Loucy (cell line): ENCODE results near the gene DNM2.

Experiments used
- H2AFZ ChIP-seq: fragments of 200-600 bp; sonication (generic); 2 replicates; pipeline ENCODE4 v1.6.0; 2016; ENCODE audit warnings: antibody characterized with exemption, mild to moderate bottlenecking, low read length, moderate library complexity
- H3F3A ChIP-seq: fragments of 200-600 bp; 2 replicates; pipeline ENCODE4 v1.6.0; 2016; ENCODE audit warnings: antibody characterized with exemption, low read depth, mild to moderate bottlenecking
- H3K27me3 ChIP-seq: fragments of 200-600 bp; sonication (generic); 2 replicates; pipeline ENCODE4 v1.6.1; 2014; ENCODE audit warnings: low read length, mild to moderate bottlenecking; ENCODE audit not compliant: insufficient read depth, poor library complexity, severe bottlenecking
- H3K36me3 ChIP-seq: fragments of 200-600 bp; sonication (generic); 2 replicates; pipeline ENCODE4 v1.6.1; 2016; ENCODE audit warnings: low read length; ENCODE audit not compliant: insufficient read depth
- H3K4me1 ChIP-seq: fragments of 200-600 bp; sonication (generic); 2 replicates; pipeline ENCODE4 v1.5.1; 2014; ENCODE audit warnings: low read length, mild to moderate bottlenecking; ENCODE audit not compliant: insufficient read depth, poor library complexity, severe bottlenecking
- H3K4me2 ChIP-seq: fragments of 200-600 bp; sonication (generic); 2 replicates; pipeline ENCODE4 v1.6.0; 2014; ENCODE audit warnings: antibody characterized with exemption, low read length, low read depth, mild to moderate bottlenecking; ENCODE audit not compliant: poor library complexity, severe bottlenecking
- H3K4me3 ChIP-seq: fragments of 200-600 bp; sonication (generic); 2 replicates; pipeline ENCODE4 v1.5.1; 2014; ENCODE audit warnings: low read length, mild to moderate bottlenecking, mixed read lengths; ENCODE audit not compliant: poor library complexity, severe bottlenecking
- H3K79me2 ChIP-seq: fragments of 200-600 bp; sonication (generic); 2 replicates; pipeline ENCODE4 v1.6.1; 2014; ENCODE audit warnings: low read length; ENCODE audit not compliant: insufficient read depth
- H3K9ac ChIP-seq: fragments of 200-600 bp; sonication (generic); 2 replicates; pipeline ENCODE4 v1.6.0; 2014; ENCODE audit warnings: mild to moderate bottlenecking, low read depth, low read length, moderate library complexity; ENCODE audit not compliant: poor library complexity, severe bottlenecking
- H3K9me2 ChIP-seq: fragments of 200-600 bp; sonication (generic); replicated peaks from 2 replicates; pipeline ENCODE4 v1.6.1; 2016; ENCODE audit warnings: low read depth, low read length, mixed read lengths
- H3K9me3 ChIP-seq: fragments of 200-600 bp; sonication (generic); 2 replicates; pipeline ENCODE4 v1.6.1; 2014; ENCODE audit warnings: mild to moderate bottlenecking, antibody characterized with exemption, low read length, low read depth; ENCODE audit not compliant: insufficient read depth
- H4K20me1 ChIP-seq: fragments of 200-600 bp; sonication (generic); 2 replicates; pipeline ENCODE4 v1.6.0; 2014; ENCODE audit warnings: antibody characterized with exemption, low read length, mild to moderate bottlenecking; ENCODE audit not compliant: insufficient read depth, poor library complexity, severe bottlenecking
- EZH2phosphoT487 ChIP-seq: fragments of 200-600 bp; IDR thresholded peaks from 2 replicates; pipeline ENCODE4 v1.6.1; 2018; ENCODE audit warnings: antibody characterized with exemption, mild to moderate bottlenecking, moderate library complexity, borderline replicate concordance
- TF ChIP-seq, protein P1 (sequence below): fragments of 200-600 bp; sonication (generic); conservative IDR thresholded peaks from 2 replicates; pipeline ENCODE4 v1.5.1; 2014; ENCODE audit warnings: mild to moderate bottlenecking, antibody characterized with exemption, low read length

The DNM2 gene

DNA sequence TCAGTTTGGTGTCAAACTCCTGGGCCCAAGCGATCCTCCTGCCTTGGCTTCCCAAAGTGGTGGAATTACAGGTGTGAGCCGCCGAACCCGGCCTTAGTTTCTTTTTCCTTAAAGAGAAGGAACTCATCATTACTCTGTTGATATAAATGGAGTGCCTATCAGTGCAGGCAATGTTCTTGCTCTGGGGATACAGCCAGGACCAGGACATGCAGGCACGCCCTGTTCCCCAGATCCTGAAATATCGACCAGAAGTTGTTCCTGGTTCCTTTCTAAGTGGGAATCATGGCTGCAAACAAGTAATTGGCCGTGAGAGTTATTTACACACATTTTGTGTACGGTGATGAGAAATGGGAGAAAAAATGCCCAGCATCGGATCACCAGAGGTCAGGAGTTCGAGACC, 8.4 kb downstream of the DNM2 start:
- Histone ChIP-seq H3K9me3 (no peaks in the 10 kb centered on the region), H3K4me1 (peaks cover 17% of the 10 kb centered on the region), H4K20me1 (peaks cover 78% of the 10 kb centered on the region), H3F3A (no peaks in the 10 kb centered on the region), H3K36me3 (no peaks in the 10 kb centered on the region), H3K4me3 (no peak overlapping the region), H3K27me3 (no peaks in the 10 kb centered on the region), H3K79me2 (peaks cover 96% of the 10 kb centered on the region), H3K9me2 (no peaks in the 10 kb centered on the region), H3K4me2 (no peak overlapping the region), H2AFZ (no peak overlapping the region), H3K9ac (no peak overlapping the region)
- no peak for TF ChIP-seq EZH2phosphoT487
- TF ChIP-seq, protein P1, sequence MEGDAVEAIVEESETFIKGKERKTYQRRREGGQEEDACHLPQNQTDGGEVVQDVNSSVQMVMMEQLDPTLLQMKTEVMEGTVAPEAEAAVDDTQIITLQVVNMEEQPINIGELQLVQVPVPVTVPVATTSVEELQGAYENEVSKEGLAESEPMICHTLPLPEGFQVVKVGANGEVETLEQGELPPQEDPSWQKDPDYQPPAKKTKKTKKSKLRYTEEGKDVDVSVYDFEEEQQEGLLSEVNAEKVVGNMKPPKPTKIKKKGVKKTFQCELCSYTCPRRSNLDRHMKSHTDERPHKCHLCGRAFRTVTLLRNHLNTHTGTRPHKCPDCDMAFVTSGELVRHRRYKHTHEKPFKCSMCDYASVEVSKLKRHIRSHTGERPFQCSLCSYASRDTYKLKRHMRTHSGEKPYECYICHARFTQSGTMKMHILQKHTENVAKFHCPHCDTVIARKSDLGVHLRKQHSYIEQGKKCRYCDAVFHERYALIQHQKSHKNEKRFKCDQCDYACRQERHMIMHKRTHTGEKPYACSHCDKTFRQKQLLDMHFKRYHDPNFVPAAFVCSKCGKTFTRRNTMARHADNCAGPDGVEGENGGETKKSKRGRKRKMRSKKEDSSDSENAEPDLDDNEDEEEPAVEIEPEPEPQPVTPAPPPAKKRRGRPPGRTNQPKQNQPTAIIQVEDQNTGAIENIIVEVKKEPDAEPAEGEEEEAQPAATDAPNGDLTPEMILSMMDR: no peak

DNA sequence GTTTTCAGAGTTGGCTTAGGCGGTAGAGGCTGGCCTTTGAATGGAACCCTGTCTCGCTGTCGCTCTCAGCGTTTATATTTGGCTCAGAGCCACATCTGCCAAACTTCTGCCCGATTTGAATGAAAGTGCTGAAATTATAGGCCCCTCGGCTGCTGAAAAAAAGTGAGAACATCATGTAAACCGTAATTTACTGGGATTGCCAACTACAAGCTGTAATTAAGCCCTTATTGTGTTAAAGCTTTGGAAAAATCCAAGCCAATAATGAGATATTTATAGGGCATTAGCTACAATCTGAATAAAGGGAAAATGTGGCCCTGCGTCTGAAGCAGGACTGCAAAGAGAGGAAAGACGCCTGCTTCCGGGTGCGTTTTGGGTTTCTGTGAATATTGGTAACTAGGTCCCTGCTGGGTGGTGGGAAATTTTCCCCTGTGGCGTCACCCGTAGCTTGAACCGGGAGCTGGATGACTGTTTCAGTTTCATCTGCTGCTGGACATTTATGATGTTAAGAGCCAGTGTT, 9.9 kb downstream of the DNM2 start:
- no peak overlapping the region for H3K4me3 ChIP-seq
- no peak overlapping the region for H2AFZ ChIP-seq
- H3K9ac ChIP-seq: no peak overlapping the region
- H4K20me1 ChIP-seq: peaks cover 68% of the 10 kb centered on the region
- H3K4me2 ChIP-seq: no peak overlapping the region
- peaks cover 95% of the 10 kb centered on the region for H3K79me2 ChIP-seq
- peaks cover 7% of the 10 kb centered on the region for H3K4me1 ChIP-seq
- no peaks in the 10 kb centered on the region for H3K27me3 ChIP-seq
- H3K36me3 ChIP-seq: no peaks in the 10 kb centered on the region
- H3F3A ChIP-seq: no peaks in the 10 kb centered on the region
- no peaks in the 10 kb centered on the region for H3K9me2 ChIP-seq
- no peak for TF ChIP-seq EZH2phosphoT487
- TF ChIP-seq, protein P1: no peak
- no peaks in the 10 kb centered on the region for H3K9me3 ChIP-seq

DNA sequence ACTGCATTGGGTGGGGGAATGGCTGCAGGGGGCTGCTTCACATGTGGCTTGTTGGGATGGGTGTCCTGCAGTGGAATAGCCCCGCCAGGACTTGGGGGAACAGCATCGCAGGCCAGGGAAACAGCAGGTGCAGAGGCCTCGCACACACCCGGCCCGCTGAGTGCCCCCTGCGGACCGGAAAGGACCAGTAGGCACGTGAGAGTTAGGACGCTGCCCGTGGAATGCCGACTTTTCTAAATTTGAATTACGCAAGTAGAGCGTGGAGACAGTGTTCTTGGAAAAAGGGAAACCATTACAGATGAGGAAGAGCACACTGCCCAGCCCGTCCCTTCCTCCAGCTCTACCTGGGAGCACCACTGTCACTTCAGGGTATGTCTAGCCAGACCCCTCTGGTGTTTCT, 11.5 kb downstream of the DNM2 start:
- peaks cover 7% of the 10 kb centered on the region for H3K4me1 ChIP-seq
- H3K4me3 ChIP-seq: no peak overlapping the region
- no peaks in the 10 kb centered on the region for H3K9me2 ChIP-seq
- no peak overlapping the region for H3K9ac ChIP-seq
- no peak overlapping the region for H2AFZ ChIP-seq
- no peak overlapping the region for H3K4me2 ChIP-seq
- no peaks in the 10 kb centered on the region for H3F3A ChIP-seq
- H3K27me3 ChIP-seq: no peaks in the 10 kb centered on the region
- no peaks in the 10 kb centered on the region for H3K36me3 ChIP-seq
- TF ChIP-seq, protein P1: no peak
- no peak for TF ChIP-seq EZH2phosphoT487
- peaks cover 63% of the 10 kb centered on the region for H4K20me1 ChIP-seq
- peaks cover 97% of the 10 kb centered on the region for H3K79me2 ChIP-seq
- H3K9me3 ChIP-seq: no peaks in the 10 kb centered on the region
